22Rv1 (cell line): ENCODE data around the gene FXYD2.

Source experiments
- CTCF ChIP-seq: fragments of 450-650 bp; IDR thresholded peaks from 2 replicates; pipeline ENCODE4 v1.5.1; 2017; ENCODE audit warnings: mild to moderate bottlenecking
- ZFX ChIP-seq: fragments of 450-650 bp; IDR thresholded peaks from 2 replicates; pipeline ENCODE4 v1.6.1; 2017; ENCODE audit warnings: antibody characterized with exemption, borderline replicate concordance

- TF ChIP-seq CTCF (no peak), ZFX (no peak)
Measured at GRCh38 chr11:117823294-117823945, 1.1 kb downstream of the FXYD2 start.
